LNCAP (cell line): ENCODE data around the gene SKIC2.

Experiments
- CTCF ChIP-seq: fragments of 450-650 bp; IDR thresholded peaks from 2 replicates; pipeline ENCODE4 v1.5.1; 2017; ENCODE audit warnings: mild to moderate bottlenecking

The SKIC2 gene

GRCh38 chr6:31940256-31940664 is 18.7 kb upstream of the SKIC2 start:
- TF ChIP-seq CTCF: no peak

- no peak for TF ChIP-seq CTCF
Observed at GRCh38 chr6:31943742-31944141, 15.2 kb upstream of the SKIC2 start.

GRCh38 chr6:31945154-31945506 is 13.8 kb upstream of the SKIC2 start:
- no peak for TF ChIP-seq CTCF

GRCh38 chr6:31945507-31946369 is 13.2 kb upstream of the SKIC2 start, which contains the start of gene CFB:
TSS of gene CFB (plus strand) at chr6:31946095. CDS start at chr6:31946222, 127 bp downstream.
- no peak for TF ChIP-seq CTCF

GRCh38 chr6:31946370-31946885 is 12.5 kb upstream of the SKIC2 start:
- no peak for TF ChIP-seq CTCF

GRCh38 chr6:31947070-31947675 is 11.8 kb upstream of the SKIC2 start:
- no peak for TF ChIP-seq CTCF

- no peak for TF ChIP-seq CTCF
Observed at GRCh38 chr6:31947864-31948263, 11.1 kb upstream of the SKIC2 start.
